ENCODE results near the gene CLNS1A.

GRCh38 chr11:77568916-77569675 lies 68.5 kb downstream of the CLNS1A start:
- TF ChIP-seq CTCF (IDR thresholded peaks at IDR 0.05; ENCODE audit: low read depth, low read length) (no peak), EZH2phosphoT487 (IDR thresholded peaks at IDR 0.05; ENCODE audit: low read depth) (no peak)
